PC-3 (cell line): ENCODE measurements around the gene CHTF18.

Source experiments
- EZH2 ChIP-seq: fragments of 300-600 bp; sonication (generic); IDR thresholded peaks from one replicate; pipeline ENCODE4 v1.6.1; 2017; ENCODE audit warnings: antibody characterized with exemption, mild to moderate bottlenecking, low read length; ENCODE audit not compliant: unreplicated experiment
- TF ChIP-seq, protein P1 (sequence below): fragments of 300-600 bp; sonication (generic); conservative IDR thresholded peaks from 2 replicates; pipeline ENCODE4 v1.5.1; 2017; ENCODE audit warnings: antibody characterized with exemption, low read depth, mild to moderate bottlenecking, low read length

GRCh38 chr16:764848-765487, 23.5 kb upstream of the CHTF18 start:
- TF ChIP-seq, protein P1, sequence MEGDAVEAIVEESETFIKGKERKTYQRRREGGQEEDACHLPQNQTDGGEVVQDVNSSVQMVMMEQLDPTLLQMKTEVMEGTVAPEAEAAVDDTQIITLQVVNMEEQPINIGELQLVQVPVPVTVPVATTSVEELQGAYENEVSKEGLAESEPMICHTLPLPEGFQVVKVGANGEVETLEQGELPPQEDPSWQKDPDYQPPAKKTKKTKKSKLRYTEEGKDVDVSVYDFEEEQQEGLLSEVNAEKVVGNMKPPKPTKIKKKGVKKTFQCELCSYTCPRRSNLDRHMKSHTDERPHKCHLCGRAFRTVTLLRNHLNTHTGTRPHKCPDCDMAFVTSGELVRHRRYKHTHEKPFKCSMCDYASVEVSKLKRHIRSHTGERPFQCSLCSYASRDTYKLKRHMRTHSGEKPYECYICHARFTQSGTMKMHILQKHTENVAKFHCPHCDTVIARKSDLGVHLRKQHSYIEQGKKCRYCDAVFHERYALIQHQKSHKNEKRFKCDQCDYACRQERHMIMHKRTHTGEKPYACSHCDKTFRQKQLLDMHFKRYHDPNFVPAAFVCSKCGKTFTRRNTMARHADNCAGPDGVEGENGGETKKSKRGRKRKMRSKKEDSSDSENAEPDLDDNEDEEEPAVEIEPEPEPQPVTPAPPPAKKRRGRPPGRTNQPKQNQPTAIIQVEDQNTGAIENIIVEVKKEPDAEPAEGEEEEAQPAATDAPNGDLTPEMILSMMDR, result no peak
- TF ChIP-seq EZH2, result no peak
